Fibroblast of gingiva (primary cell): ENCODE measurements around the gene FAM111B.
"Not testable (repeated sequence)": the region's sequence is repeated elsewhere in the genome, so short reads cannot be mapped to it uniquely, and the experiment has no call there.

Experiments
- DNase-seq: peaks from one replicate; pipeline ENCODE4 v3.0.0-alpha.2; 2011; ENCODE audit warnings: low read depth

Gene FAM111B, protein sequence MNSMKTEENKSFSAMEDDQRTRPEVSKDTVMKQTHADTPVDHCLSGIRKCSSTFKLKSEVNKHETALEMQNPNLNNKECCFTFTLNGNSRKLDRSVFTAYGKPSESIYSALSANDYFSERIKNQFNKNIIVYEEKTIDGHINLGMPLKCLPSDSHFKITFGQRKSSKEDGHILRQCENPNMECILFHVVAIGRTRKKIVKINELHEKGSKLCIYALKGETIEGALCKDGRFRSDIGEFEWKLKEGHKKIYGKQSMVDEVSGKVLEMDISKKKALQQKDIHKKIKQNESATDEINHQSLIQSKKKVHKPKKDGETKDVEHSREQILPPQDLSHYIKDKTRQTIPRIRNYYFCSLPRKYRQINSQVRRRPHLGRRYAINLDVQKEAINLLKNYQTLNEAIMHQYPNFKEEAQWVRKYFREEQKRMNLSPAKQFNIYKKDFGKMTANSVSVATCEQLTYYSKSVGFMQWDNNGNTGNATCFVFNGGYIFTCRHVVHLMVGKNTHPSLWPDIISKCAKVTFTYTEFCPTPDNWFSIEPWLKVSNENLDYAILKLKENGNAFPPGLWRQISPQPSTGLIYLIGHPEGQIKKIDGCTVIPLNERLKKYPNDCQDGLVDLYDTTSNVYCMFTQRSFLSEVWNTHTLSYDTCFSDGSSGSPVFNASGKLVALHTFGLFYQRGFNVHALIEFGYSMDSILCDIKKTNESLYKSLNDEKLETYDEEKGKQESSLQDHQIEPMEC

DNA sequence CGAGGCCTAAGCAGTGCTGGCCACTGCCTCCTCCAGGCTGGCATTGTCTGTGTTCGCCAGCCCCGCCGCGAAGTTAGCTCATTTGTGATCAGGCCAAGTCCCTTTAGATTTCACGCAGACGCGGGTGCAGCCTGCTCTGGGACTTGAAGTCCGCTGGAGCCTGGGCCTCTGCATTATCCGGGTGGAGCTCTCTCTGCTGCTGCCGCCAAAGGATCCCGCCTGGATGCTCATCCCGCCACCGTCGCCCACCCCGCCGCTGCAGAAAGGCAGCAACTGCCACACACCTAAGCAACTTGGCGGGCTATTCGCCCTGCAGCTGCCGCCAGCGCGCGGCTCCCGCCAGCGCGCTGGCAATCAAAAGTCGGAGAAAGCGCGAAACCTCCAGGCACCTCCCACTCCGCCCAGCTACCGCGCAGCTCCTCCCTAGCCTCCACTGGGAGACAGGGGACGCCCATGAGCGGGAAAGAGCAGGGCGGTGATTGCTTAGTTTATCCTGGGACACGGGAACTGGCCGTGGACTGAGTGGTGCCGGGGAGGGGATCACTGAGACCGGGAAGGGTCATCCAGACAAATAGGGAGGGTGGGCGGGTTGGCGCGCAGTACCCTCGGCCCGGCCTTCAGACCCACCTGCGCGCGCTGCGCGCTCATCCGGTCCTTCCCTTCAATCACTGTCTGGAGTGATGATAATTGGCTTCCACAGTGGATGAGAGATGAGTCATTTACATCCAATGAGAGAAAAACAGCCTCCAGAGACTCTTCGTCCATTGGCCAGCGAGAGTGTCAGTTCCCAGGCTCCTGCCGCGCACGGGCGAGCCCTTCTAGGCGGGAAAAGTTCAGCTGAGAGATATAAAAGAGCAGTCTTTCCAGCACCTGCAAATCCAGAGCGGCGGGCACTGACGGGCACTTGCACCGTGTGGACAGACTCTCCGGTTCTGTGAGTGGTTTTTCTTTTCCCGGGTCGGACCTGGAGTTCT is at the start of gene FAM111B:
FAM111B (plus strand) TSS at position 875 of the 974 bp plus-strand sequence. CDS start 2,389 bp downstream, outside the sequence.
- DNase-seq, result peak; percentile 90

DNA sequence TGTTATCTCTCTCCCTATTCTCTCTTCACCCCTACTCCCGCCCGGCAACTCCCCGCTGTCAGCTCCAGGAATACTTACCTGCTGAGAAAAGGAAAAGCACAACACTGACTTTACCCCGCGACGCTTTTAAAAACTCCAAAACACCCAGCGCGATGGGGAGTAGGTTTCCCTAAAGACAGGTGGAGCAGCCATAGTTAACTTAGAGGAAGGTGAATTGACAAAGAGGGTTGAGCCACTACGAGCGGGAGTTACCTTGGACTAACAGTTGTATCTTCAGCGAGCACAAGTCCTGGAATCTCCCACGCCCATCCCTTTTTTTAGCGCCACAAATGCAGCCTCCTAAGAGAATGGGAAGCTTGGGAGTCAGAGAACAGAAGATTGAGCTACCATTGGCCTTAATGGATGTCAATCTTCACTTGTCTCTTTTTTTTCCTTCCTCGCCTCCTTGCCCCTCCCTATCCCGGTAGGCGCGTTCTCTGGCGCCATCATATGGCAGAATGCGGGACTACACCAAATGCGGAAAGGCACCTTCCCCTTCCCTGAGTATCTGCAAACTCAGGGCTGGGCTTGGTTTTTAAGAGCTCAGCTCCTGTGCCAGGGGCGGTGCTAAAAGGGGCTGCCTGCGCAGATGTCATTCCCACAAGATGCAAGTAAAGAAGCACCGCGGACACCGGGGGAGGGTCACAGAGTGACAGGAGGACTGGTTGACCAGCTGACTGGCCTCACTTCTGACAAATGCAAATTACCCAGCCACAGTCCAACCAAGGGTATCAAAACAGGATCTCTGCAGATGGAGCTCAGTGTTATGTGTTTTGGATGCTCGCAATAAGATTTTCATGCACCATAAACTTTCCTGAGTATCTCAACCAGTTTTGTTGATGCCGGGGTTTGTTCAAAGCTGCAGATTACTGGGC is 48.7 kb upstream of the FAM111B start:
- peak; percentile 79 for DNase-seq

DNA sequence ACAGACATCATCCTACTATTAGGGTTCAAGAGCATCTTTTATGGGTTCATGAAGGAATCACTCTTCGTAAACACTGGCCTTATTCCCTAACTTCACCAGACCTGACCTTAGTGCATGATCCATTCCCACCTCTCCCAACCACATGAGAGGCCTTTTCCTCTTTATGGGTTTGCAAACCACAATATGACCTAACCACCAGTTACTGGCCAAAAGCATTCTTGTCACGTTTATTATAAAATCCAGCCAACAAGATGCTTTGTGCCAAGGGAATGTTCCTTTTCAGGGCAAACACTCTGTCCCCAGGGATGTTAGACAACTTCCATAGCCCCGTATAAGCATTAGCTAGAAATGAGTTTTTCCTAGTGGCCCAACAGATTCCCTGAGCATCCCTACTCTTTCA is 46.9 kb upstream of the FAM111B start:
- DNase-seq, result not testable (repeated sequence)

DNA sequence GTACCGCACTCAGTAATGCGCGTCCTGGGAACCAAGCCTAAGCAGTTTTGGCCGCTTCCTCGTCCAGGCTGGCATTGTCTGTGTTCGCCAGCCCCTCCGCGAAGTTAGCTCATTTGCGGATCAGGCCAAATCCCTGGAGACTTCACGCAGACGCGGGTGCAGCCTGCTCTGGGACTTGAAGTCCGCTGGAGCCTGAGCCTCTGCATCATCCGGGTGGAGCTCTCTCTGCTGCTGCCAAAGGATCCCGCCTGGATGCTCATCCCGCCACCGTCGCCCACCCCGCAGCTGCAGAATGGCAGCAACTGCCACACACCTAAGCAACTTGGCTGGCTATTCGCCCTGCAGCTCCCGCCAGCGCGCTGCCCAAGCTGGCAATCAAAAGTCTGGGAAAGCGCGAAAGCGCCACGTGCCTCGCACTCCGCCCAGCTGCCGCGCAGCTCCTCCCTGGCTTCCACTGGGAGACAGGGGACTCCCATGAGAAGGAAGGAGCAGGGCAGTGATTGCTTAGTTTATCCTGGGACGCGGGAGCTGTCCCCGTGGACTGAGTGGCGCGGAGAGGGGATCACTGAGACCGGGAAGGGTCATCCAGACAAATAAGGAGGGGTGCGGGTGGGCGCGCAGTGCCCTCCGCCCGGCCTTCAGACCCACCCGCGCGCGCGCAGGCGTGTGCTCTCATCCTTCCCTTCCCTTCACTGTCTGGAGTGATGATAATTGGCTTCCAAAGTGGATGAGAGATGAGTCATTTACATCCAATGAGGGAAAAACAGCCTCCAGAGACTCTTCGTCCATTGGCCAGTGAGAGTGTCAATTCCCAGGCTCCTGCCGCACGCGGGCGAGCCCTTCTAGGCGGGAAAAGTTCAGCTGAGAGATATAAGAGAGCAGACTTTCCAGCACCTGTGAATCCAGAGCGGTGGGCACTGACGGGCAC is 44.2 kb upstream of the FAM111B start:
- DNase-seq, result no peak

DNA sequence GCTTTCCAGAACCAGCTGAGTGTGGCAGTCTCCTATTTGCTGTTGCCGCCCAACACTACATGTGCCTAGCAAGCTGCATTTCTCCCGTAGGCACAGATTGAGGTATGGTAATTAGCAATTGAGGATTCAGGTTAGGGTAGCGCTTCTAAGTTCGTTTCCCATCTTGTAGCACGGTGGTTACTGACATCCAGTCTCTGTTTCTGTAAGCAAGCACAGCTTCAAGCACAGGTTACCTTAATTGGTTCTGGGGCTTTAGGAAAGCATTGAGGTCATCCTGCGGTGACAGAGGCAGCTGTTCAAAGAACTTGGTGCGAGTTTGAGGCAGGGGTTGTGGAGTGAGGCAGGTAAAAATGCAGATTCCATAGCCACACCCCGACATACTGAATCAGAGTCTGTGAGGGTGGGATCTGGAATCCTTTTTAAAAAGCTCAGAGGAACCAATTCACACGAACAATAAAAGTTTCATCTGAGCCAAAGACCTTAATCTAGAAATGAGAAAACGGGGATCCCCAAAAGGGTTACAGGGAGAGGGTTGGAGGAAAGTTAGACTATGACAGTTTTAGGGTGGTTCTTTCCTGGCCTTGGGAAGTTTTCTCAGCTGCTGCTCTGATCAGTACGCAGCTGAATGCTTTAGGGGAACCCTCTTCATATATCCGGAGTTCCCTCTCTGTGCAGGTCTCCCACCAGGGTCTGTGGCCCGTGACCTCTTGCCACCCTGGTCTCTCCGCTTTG is 42.9 kb upstream of the FAM111B start:
- not testable (repeated sequence) for DNase-seq

DNA sequence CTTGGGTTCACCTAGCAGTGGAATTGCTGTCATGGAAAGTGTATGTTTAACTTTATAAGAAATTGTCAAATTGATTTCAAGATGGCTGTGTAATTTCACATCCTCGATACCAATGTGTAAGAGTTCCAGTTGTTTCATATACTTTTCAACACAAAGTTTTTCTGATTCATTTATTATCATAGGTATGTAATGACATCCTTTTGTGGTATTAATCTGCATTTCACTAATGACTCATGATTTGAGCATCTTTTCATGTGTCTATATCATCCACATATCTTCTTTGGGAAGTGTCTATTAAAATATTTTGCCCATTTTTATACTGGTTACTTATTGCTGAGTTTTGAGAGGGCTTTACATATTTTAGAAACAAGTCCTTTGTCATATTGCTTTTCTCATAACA is 38.0 kb upstream of the FAM111B start:
- DNase-seq, result no peak

DNA sequence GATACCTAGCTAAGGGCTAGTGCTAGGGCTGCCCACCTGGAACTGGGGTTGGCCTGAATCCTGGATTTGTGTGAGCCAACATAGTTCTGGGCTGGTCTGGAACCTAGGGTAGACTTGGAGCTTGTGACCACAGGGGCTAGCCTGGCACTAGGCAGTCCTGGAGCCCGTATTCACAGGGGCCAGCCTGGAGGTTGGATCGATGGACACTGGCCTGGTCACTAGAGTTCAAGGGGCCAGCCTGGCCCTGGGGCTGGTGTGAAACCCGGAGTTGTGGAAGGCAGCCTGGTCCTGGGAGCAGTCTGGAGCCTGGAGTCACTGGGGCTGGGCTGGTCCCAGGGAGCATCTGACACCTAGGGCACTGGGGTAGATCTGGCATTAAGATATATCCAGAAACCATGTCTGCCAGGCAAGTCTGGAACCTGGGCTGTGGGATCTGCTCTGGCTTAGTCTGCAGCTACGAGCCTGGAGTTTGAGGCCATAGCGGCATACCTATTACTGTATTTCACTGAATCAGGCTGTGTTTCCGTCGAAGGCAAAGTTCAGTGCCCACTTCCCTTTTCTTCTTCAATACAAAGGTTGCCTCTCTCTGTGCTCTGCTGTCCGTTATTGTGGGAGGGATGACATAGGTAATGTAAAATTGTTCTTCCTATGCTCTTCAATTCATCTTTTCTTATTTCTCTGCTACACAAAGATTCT is 30.0 kb upstream of the FAM111B start:
- DNase-seq, result no peak

DNA sequence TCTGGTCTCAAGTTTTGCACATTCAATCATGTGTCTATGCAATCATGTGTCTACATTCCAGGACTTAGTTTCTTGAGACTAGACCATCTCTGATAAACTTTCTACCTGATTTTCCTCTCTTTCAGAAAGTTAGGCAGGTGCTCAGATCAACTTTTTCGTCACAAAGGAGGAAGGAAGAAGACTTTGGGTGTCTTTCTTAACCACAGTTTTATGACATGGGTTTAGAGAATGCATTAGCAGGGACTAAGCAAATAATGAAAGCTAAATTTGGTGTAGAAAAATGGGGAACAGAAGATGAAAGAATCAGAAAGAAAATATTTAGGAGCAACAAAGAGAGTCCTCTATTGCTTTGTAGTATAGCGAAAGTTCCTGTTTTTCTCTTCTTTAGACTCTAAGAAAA is 28.6 kb upstream of the FAM111B start:
- DNase-seq, result no peak

DNA sequence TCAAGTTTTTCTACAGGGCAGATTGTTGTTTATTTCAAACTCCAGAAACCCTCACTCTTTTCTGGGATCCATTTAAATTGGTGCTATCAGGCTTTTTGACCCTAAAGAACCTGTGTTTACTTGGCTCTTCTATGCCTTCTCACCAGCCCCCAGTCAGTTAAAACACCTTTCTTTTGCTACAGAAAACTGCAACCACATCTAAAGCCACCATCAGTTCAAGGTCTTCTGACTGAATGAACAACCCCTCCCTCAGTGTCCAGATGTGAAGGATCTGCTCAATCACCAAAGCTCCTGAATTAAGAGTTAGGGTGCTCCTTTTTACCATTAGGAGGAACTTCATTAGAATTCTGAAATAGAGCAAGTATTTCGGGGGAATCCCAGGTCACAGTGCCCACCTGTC is 28.0 kb upstream of the FAM111B start:
- DNase-seq, result no peak

DNA sequence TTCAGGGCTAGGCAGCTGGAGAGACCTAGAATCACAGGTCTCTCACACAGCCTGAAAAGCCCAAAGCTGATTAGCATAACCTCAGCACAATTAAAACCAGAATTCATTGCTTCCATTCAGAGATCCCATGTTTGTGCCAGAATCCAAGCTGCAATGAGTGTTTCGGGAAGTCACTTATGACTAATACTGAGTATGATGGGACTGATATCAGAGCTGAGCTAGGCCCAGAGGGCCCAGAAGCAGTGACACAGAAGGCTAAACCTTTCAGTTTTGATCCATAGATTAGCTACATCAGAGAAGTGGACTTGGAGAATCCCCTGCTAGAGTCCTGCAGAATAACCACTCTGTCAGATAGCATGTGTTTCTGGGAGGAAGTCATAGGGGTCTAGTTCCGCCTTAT is 26.6 kb upstream of the FAM111B start:
- DNase-seq, result not testable (repeated sequence)

DNA sequence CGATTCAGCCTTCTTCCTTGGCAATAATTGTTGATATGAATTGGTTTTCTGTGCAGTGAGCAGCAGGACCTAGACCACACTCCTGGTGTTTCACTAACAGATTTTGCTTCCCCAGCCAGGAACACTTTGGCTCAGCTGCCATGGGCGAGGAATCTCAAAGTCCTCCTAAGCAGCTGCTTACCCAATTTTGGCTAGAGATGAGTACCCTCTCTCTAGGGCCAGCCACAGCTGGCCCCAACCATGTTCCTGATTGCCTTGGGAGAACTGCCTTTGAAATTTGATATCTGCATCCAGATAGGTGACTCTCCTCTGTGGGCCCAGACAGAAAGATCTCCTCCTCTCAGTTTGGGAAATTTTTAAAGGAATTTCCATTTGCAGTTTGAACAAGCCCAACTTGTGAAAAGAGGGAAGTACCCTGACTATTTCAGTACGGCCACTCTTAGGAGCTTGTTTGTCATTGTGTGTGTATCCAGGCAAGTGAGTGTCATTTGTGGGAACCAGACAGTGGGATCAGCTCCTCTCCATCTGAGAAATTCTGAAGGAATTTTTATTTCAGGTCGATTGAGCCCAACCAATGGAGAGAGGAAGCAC is 25.5 kb upstream of the FAM111B start:
- DNase-seq, result not testable (repeated sequence)

DNA sequence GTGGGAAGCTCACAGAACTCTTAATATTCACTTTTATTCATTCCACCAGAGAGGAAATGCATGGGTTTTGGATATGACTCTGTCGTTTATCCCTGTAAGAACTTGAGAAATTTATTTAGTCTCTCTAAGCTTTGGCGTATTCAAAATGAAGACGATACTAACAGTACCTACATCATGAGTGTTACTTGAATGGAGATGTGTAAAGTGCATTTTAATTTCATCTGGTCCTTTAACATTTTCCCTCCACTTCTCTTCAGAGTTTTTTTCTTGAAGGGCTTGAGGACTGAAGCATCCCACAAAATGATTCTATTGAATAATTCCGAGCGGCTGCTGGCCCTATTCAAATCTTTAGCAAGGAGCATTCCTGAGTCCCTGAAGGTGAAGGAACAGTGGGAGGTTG is 21.0 kb upstream of the FAM111B start, which contains the start of gene GLYATL1B:
GLYATL1B (plus strand) TSS at position 301 of the 400 bp plus-strand sequence; CDS start at position 301, 0 bp downstream.
- DNase-seq, result not testable (repeated sequence)

DNA sequence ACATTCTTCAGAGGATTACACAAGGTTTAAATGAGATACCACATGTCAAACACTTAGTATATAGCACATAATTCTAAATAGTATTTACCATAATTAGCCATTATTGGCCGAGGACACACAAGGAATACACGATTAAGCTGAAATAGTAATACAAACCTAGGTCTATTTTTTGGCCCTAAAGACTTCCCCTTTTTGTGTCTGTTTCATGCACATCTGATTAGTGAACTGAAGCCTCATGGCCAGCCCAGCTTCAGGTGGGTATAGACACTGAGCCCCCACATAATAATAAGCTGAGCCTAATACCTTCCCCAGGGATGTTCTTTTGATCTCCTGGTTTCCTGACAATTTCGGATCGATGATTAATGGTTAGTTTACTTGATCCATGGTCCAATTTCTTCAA is 18.9 kb upstream of the FAM111B start:
- no peak for DNase-seq

DNA sequence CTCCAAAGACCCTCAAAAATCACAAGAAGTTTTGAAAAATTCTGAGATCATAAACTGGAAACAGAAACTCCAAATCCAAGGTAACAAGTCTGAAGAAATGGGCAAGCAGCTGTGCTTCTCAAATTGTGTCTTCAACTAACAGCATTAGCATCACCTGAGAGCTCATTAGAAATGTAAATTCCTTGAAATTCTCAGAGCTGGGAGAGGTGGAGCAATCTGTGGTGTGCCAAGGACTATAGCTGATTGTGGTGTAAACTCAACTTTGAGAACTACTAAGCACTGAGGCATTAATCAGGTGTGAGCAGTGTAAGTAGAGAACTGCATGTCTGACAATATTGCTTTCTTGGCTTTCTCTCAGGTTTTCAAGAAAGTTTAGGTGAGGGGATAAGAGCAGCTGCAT is 13.5 kb upstream of the FAM111B start:
- DNase-seq, result not testable (repeated sequence)

DNA sequence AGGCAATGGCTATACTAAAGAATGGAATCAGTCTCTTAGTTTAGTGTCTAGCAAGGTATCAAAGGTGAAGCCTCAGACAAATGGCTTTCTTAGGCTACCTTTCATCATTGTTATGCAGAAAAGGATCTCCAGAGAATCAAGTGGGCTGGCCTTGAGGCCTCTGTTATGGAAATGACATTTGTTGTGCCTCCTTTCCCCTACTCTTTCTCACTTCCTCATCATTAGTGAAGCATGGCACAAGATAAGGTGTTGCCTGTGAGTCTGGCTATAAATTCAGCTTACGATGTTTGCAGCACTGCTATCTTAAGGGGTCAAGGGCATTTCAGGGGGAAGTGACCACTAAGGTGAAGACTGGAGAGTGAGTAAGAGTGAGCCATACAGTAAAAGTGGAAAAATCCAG is 11.8 kb upstream of the FAM111B start:
- DNase-seq, result not testable (repeated sequence)

DNA sequence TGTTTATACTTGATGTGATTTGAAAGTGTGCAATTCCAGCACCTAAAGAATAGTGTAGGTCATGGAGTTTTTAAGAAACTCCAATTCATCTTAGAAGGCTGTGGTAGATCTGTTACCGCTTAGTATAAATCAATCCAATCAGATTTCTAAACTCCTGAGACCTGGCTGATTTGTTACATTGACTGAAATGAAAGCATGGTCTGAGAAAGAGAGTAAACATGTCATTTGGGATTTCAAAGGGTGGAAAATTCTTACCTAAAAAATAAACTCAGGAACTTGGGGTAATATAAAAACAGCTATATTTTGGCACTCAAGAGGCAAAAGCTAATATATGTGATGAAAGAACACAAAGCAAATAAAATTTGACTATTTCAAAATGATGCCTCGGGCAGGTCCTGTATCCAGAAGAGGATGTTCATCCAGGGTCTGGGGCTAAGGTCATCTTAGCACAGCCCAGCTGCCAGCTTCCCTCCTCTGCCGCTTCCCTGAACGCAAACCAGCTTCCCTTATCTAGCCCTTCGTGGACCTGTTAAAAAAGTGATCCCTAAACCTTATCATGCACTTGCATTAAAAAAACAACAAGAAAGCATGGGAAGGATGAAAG is 11.0 kb upstream of the FAM111B start:
- not testable (repeated sequence) for DNase-seq

DNA sequence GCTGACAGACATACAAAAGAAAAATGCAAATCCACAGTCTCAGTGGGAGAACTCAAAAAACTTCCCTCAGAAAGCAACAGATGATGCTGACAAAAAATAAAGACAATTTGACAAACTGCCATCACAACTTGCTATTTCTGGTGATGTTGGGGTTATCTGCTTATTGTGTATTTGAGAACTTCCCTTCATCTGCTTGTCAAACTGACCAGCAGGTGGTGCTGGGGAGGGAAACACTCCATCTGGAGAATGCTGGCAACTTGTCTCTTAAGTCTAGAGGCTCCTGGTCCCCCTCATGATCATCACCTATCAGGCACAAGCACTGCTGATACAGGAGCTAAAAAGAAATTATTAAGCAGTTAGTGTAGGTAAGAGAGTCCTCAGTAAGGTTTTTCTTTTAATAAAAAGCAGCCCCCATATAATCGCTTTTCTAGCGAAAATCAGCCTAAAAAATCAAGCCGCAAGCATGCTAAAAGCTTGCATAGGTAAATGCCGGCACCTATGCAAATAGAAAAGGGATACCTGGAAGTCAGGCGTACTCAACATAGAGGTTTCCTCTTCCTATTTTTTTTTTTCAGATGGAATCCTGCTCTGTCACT is 9.8 kb upstream of the FAM111B start:
- peak; percentile 54 for DNase-seq
